IMR-90 (cell line): ENCODE data around the gene TMEM52. TPM values are rescaled to one million over a fixed set of nuclear protein-coding genes. Genes with fewer than 3 reads are reported as not detected.

ENCODE experiments used
- ATAC-seq: fragments of 200-7000 bp; cut with Tn5 transposase; 2 replicates; pipeline ENCODE4 v1.9.1; 2020; ENCODE audit warnings: low read depth, mild to moderate bottlenecking, moderate library complexity
- BruUV-seq: library from RNA; stranded (reverse); fragments of 400-500 nt; replicated peaks from 2 replicates; lab custom pipeline; 2021; lab: Mats Ljungman, UMichigan
- CTCF ChIA-PET: fragments of 300-600 bp; formaldehyde crosslinking; extraction: SDS; loops from one replicate; lab custom pipeline; 2021; ENCODE audit warnings: antibody characterized with exemption; lab: Yijun Ruan, JAX
- POLR2A ChIA-PET: fragments of 300-600 bp; sonication (Branson Sonifier 250); formaldehyde crosslinking; loops from one replicate; lab custom pipeline; 2022; ENCODE audit warnings: antibody characterized with exemption; ENCODE audit not compliant: unreplicated experiment; lab: Charles Lee
- DNase-seq: peaks from one replicate; pipeline ENCODE4 v3.0.0; 2013
- H2AFZ ChIP-seq: replicated peaks from 2 replicates; pipeline ENCODE3; 2013; ENCODE audit warnings: low read length, mild to moderate bottlenecking; ENCODE audit not compliant: poor library complexity
- H2AK5ac ChIP-seq: 2 replicates; pipeline ENCODE4 v1.6.1; 2013; ENCODE audit warnings: low read depth, low read length, inconsistent platforms
- H2AK9ac ChIP-seq: replicated peaks from 2 replicates; pipeline ENCODE3; 2013; ENCODE audit warnings: mild to moderate bottlenecking, low read depth, low read length, moderate library complexity; ENCODE audit not compliant: poor library complexity
- H2BK120ac ChIP-seq: 2 replicates; pipeline ENCODE4 v1.6.1; 2013; ENCODE audit warnings: low read depth, low read length, inconsistent platforms
- H2BK15ac ChIP-seq: 3 replicates; pipeline ENCODE4 v1.6.1; 2013; ENCODE audit warnings: low read depth, low read length, inconsistent platforms
- H2BK20ac ChIP-seq: 2 replicates; pipeline ENCODE4 v1.6.1; 2013; ENCODE audit warnings: low read depth, mild to moderate bottlenecking, inconsistent platforms, low read length, moderate library complexity
- H2BK5ac ChIP-seq: 2 replicates; pipeline ENCODE4 v1.6.1; 2013; ENCODE audit warnings: mild to moderate bottlenecking, low read depth, low read length, inconsistent platforms; ENCODE audit not compliant: poor library complexity, severe bottlenecking
- H3K14ac ChIP-seq: replicated peaks from 2 replicates; pipeline ENCODE4 v1.6.1; 2013; ENCODE audit warnings: low read depth, low read length, inconsistent platforms
- H3K18ac ChIP-seq: 2 replicates; pipeline ENCODE4 v1.6.1; 2013; ENCODE audit warnings: low read depth, low read length, control low read depth
- H3K23ac ChIP-seq: 2 replicates; pipeline ENCODE4 v1.6.1; 2013; ENCODE audit warnings: low read depth, low read length, inconsistent platforms
- H3K27ac ChIP-seq: 2 replicates; pipeline ENCODE4 v1.5.1; 2013; ENCODE audit warnings: mild to moderate bottlenecking, control low read depth, low read length; ENCODE audit not compliant: insufficient read depth
- H3K27me3 ChIP-seq: 2 replicates; pipeline ENCODE4 v1.6.1; 2013; ENCODE audit warnings: low read length; ENCODE audit not compliant: control insufficient read depth, insufficient read depth
- H3K36me3 ChIP-seq: 2 replicates; pipeline ENCODE4 v1.6.1; 2013; ENCODE audit warnings: low read length, mixed read lengths; ENCODE audit not compliant: control insufficient read depth, insufficient read depth
- H3K4ac ChIP-seq: 2 replicates; pipeline ENCODE4 v1.6.1; 2013; ENCODE audit warnings: low read depth, low read length, inconsistent platforms
- H3K4me1 ChIP-seq: 2 replicates; pipeline ENCODE4 v1.6.1; 2013; ENCODE audit warnings: low read length, mixed read lengths; ENCODE audit not compliant: control insufficient read depth, insufficient read depth
- H3K4me2 ChIP-seq: 2 replicates; pipeline ENCODE4 v1.6.1; 2013; ENCODE audit warnings: low read depth, mild to moderate bottlenecking, control low read depth, low read length, moderate library complexity
- H3K4me3 ChIP-seq: 2 replicates; pipeline ENCODE4 v1.5.1; 2013; ENCODE audit warnings: low read depth, mild to moderate bottlenecking, control low read depth, low read length, moderate library complexity; ENCODE audit not compliant: insufficient read depth
- H3K56ac ChIP-seq: 2 replicates; pipeline ENCODE4 v1.6.1; 2013; ENCODE audit warnings: low read length, inconsistent platforms; ENCODE audit not compliant: insufficient read depth; ENCODE audit errors: extremely low read depth
- H3K79me1 ChIP-seq, 2 experiments: 2 replicates each; pipeline ENCODE4 v1.6.1; 2013; ENCODE audit warnings: low read length in 2 of 2, inconsistent platforms in 1 of 2, low read depth in 1 of 2
- H3K9ac ChIP-seq: 2 replicates; pipeline ENCODE4 v1.6.1; 2013; ENCODE audit warnings: low read depth, low read length, control low read depth
- H3K9me1 ChIP-seq: 2 replicates; pipeline ENCODE4 v1.6.1; 2013; ENCODE audit warnings: low read length, inconsistent platforms; ENCODE audit not compliant: insufficient read depth
- H3K9me3 ChIP-seq: 2 replicates; pipeline ENCODE4 v1.6.1; 2013; ENCODE audit warnings: low read length; ENCODE audit not compliant: control insufficient read depth, insufficient read depth
- H4K20me1 ChIP-seq: 2 replicates; pipeline ENCODE4 v1.6.1; 2013; ENCODE audit warnings: low read length, inconsistent platforms; ENCODE audit not compliant: insufficient read depth
- H4K5ac ChIP-seq: 2 replicates; pipeline ENCODE4 v1.6.1; 2013; ENCODE audit warnings: mild to moderate bottlenecking, low read depth, low read length, control low read depth
- H4K8ac ChIP-seq, 2 experiments: 2 replicates each; pipeline ENCODE4 v1.6.1; 2013; ENCODE audit warnings: low read depth in 2 of 2, low read length in 2 of 2, control low read depth in 1 of 2, inconsistent platforms in 1 of 2
- H4K91ac ChIP-seq: 2 replicates; pipeline ENCODE4 v1.6.1; 2013; ENCODE audit warnings: low read depth, low read length, inconsistent platforms; ENCODE audit not compliant: insufficient read depth
- BHLHE40 ChIP-seq: fragments of 150-350 bp; IDR thresholded peaks from 2 replicates; pipeline ENCODE4 v1.6.1; 2016; ENCODE audit warnings: mild to moderate bottlenecking, low read depth, low read length
- CTCF ChIP-seq: conservative IDR thresholded peaks from 2 replicates; pipeline ENCODE4 v1.5.1; 2012; ENCODE audit warnings: mild to moderate bottlenecking, low read depth, low read length, improper control_type of control experiment
- ELK1 ChIP-seq: fragments of 150-350 bp; IDR thresholded peaks from 2 replicates; pipeline ENCODE4 v1.6.1; 2016; ENCODE audit warnings: low read depth, mild to moderate bottlenecking, low read length, moderate library complexity, borderline replicate concordance
- FOS ChIP-seq: fragments of 150-350 bp; IDR thresholded peaks from 2 replicates; pipeline ENCODE4 v1.6.1; 2016; ENCODE audit warnings: low read depth, low read length
- POLR2A ChIP-seq: IDR thresholded peaks from 2 replicates; pipeline ENCODE4 v1.6.1; 2012; ENCODE audit warnings: mild to moderate bottlenecking, low read depth, low read length
- RCOR1 ChIP-seq: IDR thresholded peaks from 2 replicates; pipeline ENCODE4 v1.6.1; 2012; ENCODE audit warnings: mild to moderate bottlenecking, low read length, improper control_type of control experiment; ENCODE audit not compliant: insufficient replicate concordance
- RFX5 ChIP-seq: IDR thresholded peaks from 2 replicates; pipeline ENCODE4 v1.8.0; 2012; ENCODE audit warnings: low read depth, mild to moderate bottlenecking, low read length, moderate library complexity
- SMC3 ChIP-seq: fragments of 150-350 bp; IDR thresholded peaks from 2 replicates; pipeline ENCODE4 v1.6.1; 2016; ENCODE audit warnings: low read depth, mild to moderate bottlenecking, antibody characterized with exemption, low read length, moderate library complexity
- USF2 ChIP-seq: fragments of 150-350 bp; IDR thresholded peaks from 2 replicates; pipeline ENCODE4 v1.6.1; 2017; ENCODE audit warnings: mild to moderate bottlenecking, antibody characterized with exemption, low read length, low read depth
- WGBS, 2 experiments: methylation state at CpG; one replicate each; pipeline versions ENCODE4 v1.1.5 to v1.1.7; 2013; ENCODE audit warnings: missing lambda C conversion rate in 2 of 2; ENCODE audit not compliant: insufficient read length in 1 of 2; ENCODE audit errors: extremely low coverage in 2 of 2; 5-methylcytosine and 5-hydroxymethylcytosine counted together
- dilution Hi-C: fragments of 300-500 bp; cut with HindIII; formaldehyde crosslinking; loops from one replicate; pipeline ENCODE4 v1.14.3; 2018; ENCODE audit warnings: low sequenced_read_pairs; ENCODE audit not compliant: unreplicated experiment
- in situ Hi-C: fragments of 300-500 bp; cut with MboI; formaldehyde crosslinking; loops from 3 replicates; pipeline ENCODE4 v1.14.3; 2019; ENCODE audit warnings: low sequenced_read_pairs, inconsistent platforms, mixed read lengths
- intact Hi-C: fragments of 100-400 bp; cut with micrococcal nuclease; formaldehyde crosslinking; loops from 2 replicates; pipeline ENCODE4 v1.10.0; 2022
- polyA plus RNA-seq, 3 experiments: library from polyadenylated mRNA; depleted of rRNA; stranded (reverse); fragments of >200 nt; gene quantifications; 2 replicates each; pipeline ENCODE4 v1.2.3, GENCODE V29; 2012; ENCODE audit warnings: low replicate concordance in 1 of 3
- total RNA-seq: library from RNA; depleted of rRNA; stranded (reverse); fragments of >200 nt; gene quantifications from 2 replicates; pipeline ENCODE4 v1.2.3, GENCODE V29; 2012

Gene TMEM52
- total and polyA plus RNA-seq, 2 of the 4 experiments (the other 2 are of a cell fraction): 0.54 to 1.3 TPM

GRCh38 chr1:1903224-1903623 lies 15.9 kb downstream of the TMEM52 start:
- in situ Hi-C loops: loop anchor here (10.0 kb wide), 1 partner anchor 118 kb away; no protein-coding TSS in a partner anchor
- POLR2A ChIA-PET: no interaction called here
- peaks cover 2% of the 10 kb centered on the region; the same call in 1 of the 2 replicates for H3K27me3 ChIP-seq
- DNase-seq (no peak), ATAC-seq (no peak)
- dilution Hi-C loops: no loop called here
- no peak overlapping the region for H2AK9ac ChIP-seq
- no peak overlapping the region for H4K8ac ChIP-seq
- intact Hi-C loops: loop anchor here (10.0 kb wide), 1 partner anchor 328 kb away; the partner anchor contains the start of gene SSU72
- H2BK5ac ChIP-seq: no peak overlapping the region
- no peak overlapping the region for H3K4me3 ChIP-seq
- H2BK120ac ChIP-seq: no peak overlapping the region
- no peak overlapping the region for H3K18ac ChIP-seq
- no peak overlapping the region for H3K4ac ChIP-seq
- H2AK5ac ChIP-seq: no peak overlapping the region
- no peak for TF ChIP-seq CTCF
- no peak for TF ChIP-seq ELK1
- no peak for TF ChIP-seq SMC3
- no peak for TF ChIP-seq POLR2A
- no peak for TF ChIP-seq FOS
- no peak for TF ChIP-seq BHLHE40
- no peak for TF ChIP-seq USF2
- no peak for TF ChIP-seq RCOR1
- TF ChIP-seq RFX5: no peak
- H2BK15ac ChIP-seq: no peak overlapping the region
- peaks cover 3% of the 10 kb centered on the region; the same call in 1 of the 2 replicates for H3K9me3 ChIP-seq
- no peaks in the 10 kb centered on the region; the same call in 1 of the 2 replicates for H3K9me1 ChIP-seq
- H4K20me1 ChIP-seq: peaks cover 6% of the 10 kb centered on the region; the same call in 1 of the 2 replicates
- no peak overlapping the region for H4K91ac ChIP-seq
- no peak overlapping the region for H4K5ac ChIP-seq
- H3K56ac ChIP-seq: no peak overlapping the region
- no peak overlapping the region for H3K27ac ChIP-seq
- 100% methylated on average over 1 of the region's 12 CpGs; no CpG with 5 or more reads in 1 of the 2 experiments for WGBS, 2 experiments
- H3K36me3 ChIP-seq: no peaks in the 10 kb centered on the region
- no peak overlapping the region for H3K4me2 ChIP-seq
- CTCF ChIA-PET: no interaction called here
- no TSS peak for BruUV-seq
- H2AFZ ChIP-seq: no peak overlapping the region
- no peak overlapping the region for H2BK20ac ChIP-seq
- peaks cover 0 to 17% of the 10 kb centered on the region in 2 experiments; a peak in 2 of 4 replicates for H3K79me1 ChIP-seq
- peaks cover 1% of the 10 kb centered on the region; the same call in 1 of the 2 replicates for H3K4me1 ChIP-seq
- H3K9ac ChIP-seq: no peak overlapping the region
- no peak overlapping the region for H3K14ac ChIP-seq
- H3K23ac ChIP-seq: no peak overlapping the region
